ENCODE results near the gene LARGE1. TPM values are rescaled to one million over a fixed set of nuclear protein-coding genes. Genes with fewer than 3 reads are reported as not detected.
A peak's percentile ranks its signal among the peaks of the same experiment; 100 is the strongest.

Gene LARGE1
- polyA plus RNA-seq, 6 donors from 2014 or later: 3.6 to 9.5 (median 5.6) TPM

GRCh38 chr22:33922349-33922681, 2.0 kb upstream of the LARGE1 start:
- Mint-ChIP-seq H3K27me3 (peaks cover 0 to 56% (median 12%) of the 10 kb centered on the region in 3 donors), H3K36me3 (no peaks in the 10 kb centered on the region), H3K4me3 (peak overlapping the region; percentile 85 to 98 (median 94)), H3K27ac (peak overlapping the region in 3 of 6 donors; percentile 63 to 80 (median 69)), H3K9me3 (no peaks in the 10 kb centered on the region), H3K4me1 (peaks cover 40 to 44% (median 41%) of the 10 kb centered on the region in 3 donors)
- DNase-seq (peak; percentile 14), ATAC-seq (ENCODE audit: low read depth in 2 of 2) (no peak)

GRCh38 chr22:33921525-33922348, 1.5 kb upstream of the LARGE1 start:
- no peaks in the 10 kb centered on the region for H3K36me3 Mint-ChIP-seq
- ATAC-seq (ENCODE audit: low read depth in 2 of 2): no peak
- peaks cover 42 to 49% (median 46%) of the 10 kb centered on the region in 3 donors for H3K4me1 Mint-ChIP-seq
- H3K27ac Mint-ChIP-seq: peak overlapping the region; percentile 28 to 84 (median 59)
- DNase-seq: peak; percentile 34
- peak overlapping the region; percentile 91 to 98 (median 95) for H3K4me3 Mint-ChIP-seq
- no peaks in the 10 kb centered on the region for H3K9me3 Mint-ChIP-seq
- peaks cover 0 to 54% (median 7%) of the 10 kb centered on the region in 3 donors for H3K27me3 Mint-ChIP-seq

GRCh38 chr22:33920927-33921524, 750 bp upstream of the LARGE1 start:
- Mint-ChIP-seq H3K36me3 (no peaks in the 10 kb centered on the region), H3K9me3 (no peaks in the 10 kb centered on the region), H3K27ac (peak overlapping the region in 3 of 6 donors; percentile 60 to 80 (median 65)), H3K4me1 (peaks cover 47 to 54% (median 53%) of the 10 kb centered on the region in 3 donors), H3K4me3 (peak overlapping the region; percentile 91 to 97 (median 94)), H3K27me3 (peaks cover 0 to 54% (median 7%) of the 10 kb centered on the region in 3 donors)
- DNase-seq: peak; percentile 97
- peak; percentile 81 to 84 for ATAC-seq (ENCODE audit: low read depth in 2 of 2)

- Mint-ChIP-seq H3K9me3 (no peaks in the 10 kb centered on the region), H3K4me1 (peaks cover 57 to 65% (median 61%) of the 10 kb centered on the region in 3 donors), H3K4me3 (peak overlapping the region; percentile 80 to 98 (median 94)), H3K27me3 (peaks cover 0 to 42% (median 0%) of the 10 kb centered on the region in 3 donors), H3K27ac (peak overlapping the region in 4 of 6 donors; percentile 48 to 95 (median 60)), H3K36me3 (no peaks in the 10 kb centered on the region)
- peak; percentile 14 to 37 for ATAC-seq (ENCODE audit: low read depth in 2 of 2)
- DNase-seq: peak; percentile 62
Observed at GRCh38 chr22:33919391-33920196, 682 bp downstream of the LARGE1 start.

- Mint-ChIP-seq H3K9me3 (no peaks in the 10 kb centered on the region), H3K36me3 (no peaks in the 10 kb centered on the region), H3K27ac (peak overlapping the region in 3 of 6 donors; percentile 48 to 95 (median 53)), H3K4me1 (peaks cover 57 to 72% (median 69%) of the 10 kb centered on the region in 3 donors), H3K27me3 (peaks cover 0 to 41% (median 0%) of the 10 kb centered on the region in 3 donors), H3K4me3 (peak overlapping the region; percentile 80 to 98 (median 94))
- DNase-seq: no peak
- no peak for ATAC-seq (ENCODE audit: low read depth in 2 of 2)
Observed at GRCh38 chr22:33918676-33919365, 1.5 kb downstream of the LARGE1 start.

GRCh38 chr22:33917744-33918406, 2.4 kb downstream of the LARGE1 start:
- Mint-ChIP-seq H3K4me1 (peaks cover 49 to 63% (median 60%) of the 10 kb centered on the region in 3 donors), H3K36me3 (no peaks in the 10 kb centered on the region), H3K27ac (peak overlapping the region in 1 of 6 donors; percentile 6), H3K9me3 (no peaks in the 10 kb centered on the region), H3K4me3 (peak overlapping the region; percentile 80 to 98 (median 94)), H3K27me3 (peaks cover 0 to 33% (median 0%) of the 10 kb centered on the region in 3 donors)
- ATAC-seq (ENCODE audit: low read depth in 2 of 2) (no peak), DNase-seq (no peak)

- ATAC-seq (ENCODE audit: low read depth in 2 of 2) (no peak), DNase-seq (no peak)
- Mint-ChIP-seq H3K36me3 (peaks cover 5 to 13% of the 10 kb centered on the region in 2 donors), H3K4me1 (peaks cover 55 to 80% (median 59%) of the 10 kb centered on the region in 3 donors), H3K4me3 (peak overlapping the region in 1 of 8 donors; percentile 27), H3K27me3 (peaks cover 0 to 28% (median 0%) of the 10 kb centered on the region in 3 donors), H3K27ac (no peak overlapping the region), H3K9me3 (no peaks in the 10 kb centered on the region)
Observed at GRCh38 chr22:33914699-33915098, 5.6 kb downstream of the LARGE1 start.

GRCh38 chr22:33914131-33914530, 6.1 kb downstream of the LARGE1 start:
- no peak overlapping the region for H3K4me3 Mint-ChIP-seq
- peaks cover 5 to 15% of the 10 kb centered on the region in 2 donors for H3K36me3 Mint-ChIP-seq
- H3K9me3 Mint-ChIP-seq: no peaks in the 10 kb centered on the region
- peaks cover 0 to 28% (median 0%) of the 10 kb centered on the region in 3 donors for H3K27me3 Mint-ChIP-seq
- ATAC-seq (ENCODE audit: low read depth in 2 of 2): no peak
- DNase-seq: no peak
- peaks cover 52 to 81% (median 60%) of the 10 kb centered on the region in 3 donors for H3K4me1 Mint-ChIP-seq
- H3K27ac Mint-ChIP-seq: no peak overlapping the region

GRCh38 chr22:33913188-33913587, 7.1 kb downstream of the LARGE1 start:
- DNase-seq: no peak
- H3K36me3 Mint-ChIP-seq: peaks cover 5 to 15% of the 10 kb centered on the region in 2 donors

GRCh38 chr22:33909911-33910310, 10.4 kb downstream of the LARGE1 start:
- no peaks in the 10 kb centered on the region for H3K9me3 Mint-ChIP-seq
- ATAC-seq (ENCODE audit: low read depth in 2 of 2) (no peak), DNase-seq (no peak)
- H3K27ac Mint-ChIP-seq: peak overlapping the region in 2 of 6 donors; percentile 13 to 65
- peaks cover 0 to 6% (median 0%) of the 10 kb centered on the region in 3 donors for H3K27me3 Mint-ChIP-seq
- H3K4me3 Mint-ChIP-seq: no peak overlapping the region
- H3K4me1 Mint-ChIP-seq: peaks cover 31 to 69% (median 46%) of the 10 kb centered on the region in 3 donors
- H3K36me3 Mint-ChIP-seq: peaks cover 5 to 15% of the 10 kb centered on the region in 2 donors

More at GRCh38 chr22:33913188-33913587, 7.1 kb downstream of the LARGE1 start:
- ATAC-seq (ENCODE audit: low read depth in 2 of 2): no peak
- Mint-ChIP-seq H3K27me3 (peaks cover 0 to 18% (median 0%) of the 10 kb centered on the region in 3 donors), H3K27ac (no peak overlapping the region), H3K4me1 (peaks cover 45 to 81% (median 57%) of the 10 kb centered on the region in 3 donors), H3K4me3 (no peak overlapping the region), H3K9me3 (no peaks in the 10 kb centered on the region)

- DNase-seq (no peak), ATAC-seq (ENCODE audit: low read depth in 2 of 2) (no peak)
- Mint-ChIP-seq H3K27ac (peak overlapping the region in 4 of 6 donors; percentile 13 to 92 (median 50)), H3K27me3 (peaks cover 0 to 3% (median 0%) of the 10 kb centered on the region in 3 donors), H3K4me1 (peaks cover 28 to 65% (median 37%) of the 10 kb centered on the region in 3 donors), H3K9me3 (no peaks in the 10 kb centered on the region), H3K36me3 (peaks cover 5 to 15% of the 10 kb centered on the region in 2 donors), H3K4me3 (no peak overlapping the region)
Observed at GRCh38 chr22:33909075-33909458, 11.2 kb downstream of the LARGE1 start.
